HepG2 (cell line): Measurements from ENCODE around the gene THOC6. TPM values are rescaled to one million over a fixed set of nuclear protein-coding genes. Genes with fewer than 3 reads are reported as not detected.

Source experiments
- ATAC-seq: fragments of 200-7000 bp; cut with Tn5 transposase; 3 replicates; pipeline ENCODE4 v1.9.1; 2020; ENCODE audit warnings: mild to moderate bottlenecking, moderate library complexity
- BruUV-seq: library from RNA; stranded (reverse); fragments of 400-500 nt; replicated peaks from 2 replicates; lab custom pipeline; 2021; lab: Mats Ljungman, UMichigan
- CTCF ChIA-PET: fragments of 300-600 bp; formaldehyde crosslinking; extraction: SDS; loops from one replicate; lab custom pipeline; 2021; ENCODE audit warnings: low total read pairs, inconsistent platforms, low intra/inter-chr PET ratio; lab: Yijun Ruan, JAX
- POLR2A ChIA-PET: fragments of 350-600 bp; sonication (Branson Sonifier 250); formaldehyde crosslinking; loops from one replicate; lab custom pipeline; 2020; ENCODE audit warnings: antibody characterized with exemption, inconsistent platforms; lab: Yijun Ruan, JAX
- DNase-seq: peaks from one replicate; pipeline ENCODE4 v3.0.0-alpha.2; 2015; ENCODE audit warnings: low spot score
- FAIRE-seq: peaks from 3 replicates; lab custom pipeline; 2011; peaks lifted over from hg19 to GRCh38; lab: Jason Lieb, UNC
- H2AFZ ChIP-seq: one replicate; pipeline ENCODE4 v1.6.1; 2011; ENCODE audit warnings: low read length, inconsistent platforms
- H3K27ac ChIP-seq: fragments of 300-600 bp; 3 replicates; pipeline ENCODE4 v1.8.0; 2011; ENCODE audit warnings: mixed run types, mild to moderate bottlenecking, mixed read lengths, low read length, inconsistent platforms; ENCODE audit not compliant: insufficient read depth; ENCODE audit errors: extremely low read length
- H3K27me3 ChIP-seq, 2 experiments: fragments of 200-600 bp in 1 of 2; 2 replicates in 1 of 2; 3 replicates in 1 of 2; pipeline versions ENCODE4 v1.6.0 to v1.8.0; 2011; ENCODE audit warnings: low read length in 2 of 2, mild to moderate bottlenecking in 2 of 2, moderate library complexity in 2 of 2, inconsistent platforms in 1 of 2; ENCODE audit not compliant: insufficient read depth in 2 of 2, control insufficient read depth in 1 of 2
- H3K36me3 ChIP-seq, 2 experiments: fragments of 200-600 bp in 1 of 2; replicated peaks in 1 of 2; 2 replicates in 1 of 2; 3 replicates in 1 of 2; pipeline versions ENCODE4 v1.5.1 to v1.8.0; 2011; ENCODE audit warnings: low read length in 2 of 2, inconsistent platforms in 1 of 2; ENCODE audit not compliant: insufficient read depth in 2 of 2, control insufficient read depth in 1 of 2
- H3K4me1 ChIP-seq: 2 replicates; pipeline ENCODE4 v1.5.1; 2012; ENCODE audit warnings: low read length, inconsistent platforms; ENCODE audit not compliant: insufficient read depth
- H3K4me2 ChIP-seq: 2 replicates; pipeline ENCODE4 v1.6.0; 2011; ENCODE audit warnings: low read depth, low read length, inconsistent platforms
- H3K4me3 ChIP-seq, 3 experiments: fragments of 200-600 bp in 1 of 3; sonication (generic), shearing (Covaris generic) in 1 of 3; replicated peaks in 1 of 3; 2 replicates each; pipeline ENCODE4 v1.5.1; 2011 to 2016; ENCODE audit warnings: low read length in 3 of 3, inconsistent platforms in 2 of 3, low read depth in 2 of 3, mild to moderate bottlenecking in 2 of 3, control low read depth in 1 of 3, mixed read lengths in 1 of 3; ENCODE audit not compliant: insufficient read depth in 1 of 3
- H3K79me2 ChIP-seq: one replicate; pipeline ENCODE4 v1.6.1; 2011; ENCODE audit warnings: low read length, inconsistent platforms; ENCODE audit not compliant: insufficient read depth
- H3K9ac ChIP-seq: 2 replicates; pipeline ENCODE4 v1.6.0; 2011; ENCODE audit warnings: mild to moderate bottlenecking, low read depth, low read length, inconsistent platforms; ENCODE audit not compliant: insufficient read depth
- H3K9me3 ChIP-seq: 2 replicates; pipeline ENCODE4 v1.5.1; 2012; ENCODE audit warnings: mild to moderate bottlenecking, low read length
- H4K20me1 ChIP-seq: 2 replicates; pipeline ENCODE4 v1.6.0; 2011; ENCODE audit warnings: inconsistent platforms, mild to moderate bottlenecking, low read length, moderate library complexity; ENCODE audit not compliant: insufficient read depth
- CHCHD3 ChIP-seq: sonication (generic); formaldehyde crosslinking; IDR thresholded peaks from 2 replicates; pipeline ENCODE4 v1.8.0; 2022; ENCODE audit warnings: mild to moderate bottlenecking, missing genetic modification reagents, moderate library complexity
- FLYWCH1 ChIP-seq: sonication (generic); formaldehyde crosslinking; IDR thresholded peaks from 2 replicates; pipeline ENCODE4 v1.8.1; 2023; ENCODE audit warnings: mild to moderate bottlenecking, missing genetic modification reagents
- GPN1 ChIP-seq: sonication (generic); formaldehyde crosslinking; IDR thresholded peaks from 2 replicates; pipeline ENCODE4 v1.5.1; 2020; ENCODE audit warnings: missing genetic modification reagents, borderline replicate concordance
- PHF21A ChIP-seq: sonication (generic); formaldehyde crosslinking; IDR thresholded peaks from 2 replicates; pipeline ENCODE4 v1.5.0; 2020; ENCODE audit warnings: mild to moderate bottlenecking, missing genetic modification reagents
- PRPF4 ChIP-seq: fragments of 200-400 bp; formaldehyde crosslinking; IDR thresholded peaks from 2 replicates; pipeline ENCODE4 v1.6.1; 2016; ENCODE audit warnings: low read length, low read depth; ENCODE audit not compliant: poor library complexity, severe bottlenecking
- SATB2 ChIP-seq: sonication (generic); formaldehyde crosslinking; IDR thresholded peaks from 2 replicates; pipeline ENCODE4 v1.5.0; 2020; ENCODE audit warnings: missing genetic modification reagents
- TEAD2 ChIP-seq: sonication (generic); formaldehyde crosslinking; IDR thresholded peaks from 2 replicates; pipeline ENCODE4 v1.9.0; 2021; ENCODE audit warnings: missing genetic modification reagents
- TGIF2 ChIP-seq: IDR thresholded peaks from 2 replicates; pipeline ENCODE4 v1.6.1; 2016; ENCODE audit warnings: control low read depth, missing compliant biosample characterization
- TMF1 ChIP-seq: sonication (generic); formaldehyde crosslinking; IDR thresholded peaks from 2 replicates; pipeline ENCODE4 v1.8.1; 2022; ENCODE audit warnings: low read depth, missing genetic modification reagents
- YY1 ChIP-seq: IDR thresholded peaks from 2 replicates; pipeline ENCODE4 v1.6.1; 2011; ENCODE audit warnings: low read length, low read depth, moderate library complexity, mild to moderate bottlenecking; ENCODE audit not compliant: insufficient read depth, insufficient replicate concordance
- ZNF143 ChIP-seq: sonication (generic); formaldehyde crosslinking; IDR thresholded peaks from 2 replicates; pipeline ENCODE4 v1.4.0; 2020; ENCODE audit warnings: missing genetic modification reagents
- ZNF230 ChIP-seq: sonication (generic); formaldehyde crosslinking; IDR thresholded peaks from 2 replicates; pipeline ENCODE4 v1.4.0; 2020; ENCODE audit warnings: mild to moderate bottlenecking, missing genetic modification reagents
- ZNF280D ChIP-seq: sonication (generic); formaldehyde crosslinking; IDR thresholded peaks from 2 replicates; pipeline ENCODE4 v1.5.1; 2020; ENCODE audit warnings: mild to moderate bottlenecking, missing genetic modification reagents
- ZNF317 ChIP-seq: sonication (generic); formaldehyde crosslinking; IDR thresholded peaks from 2 replicates; pipeline ENCODE4 v1.5.0; 2020; ENCODE audit warnings: mild to moderate bottlenecking, missing genetic modification reagents
- ZNF574 ChIP-seq: sonication (generic); formaldehyde crosslinking; IDR thresholded peaks from 2 replicates; pipeline ENCODE4 v1.4.0; 2020; ENCODE audit warnings: missing genetic modification reagents
- WGBS: methylation state at CpG from one replicate; pipeline ENCODE4 v1.1.6; 2017; ENCODE audit warnings: low lambda C conversion rate; 5-methylcytosine and 5-hydroxymethylcytosine counted together
- in situ Hi-C: cut with HindIII; loops from 2 replicates; pipeline ENCODE4 v1.10.0; 2017; ENCODE audit warnings: low pct_unique_long_range_greater_than_20kb; ENCODE audit not compliant: extremely low pct_ligation_motif_present
- intact Hi-C: fragments of 100-400 bp; cut with micrococcal nuclease; formaldehyde crosslinking; loops from one replicate; pipeline ENCODE4 v1.10.0; 2022; ENCODE audit not compliant: unreplicated experiment
- polyA plus RNA-seq, 8 experiments: library from polyadenylated mRNA; depleted of rRNA in 3 of 8; stranded (reverse) in 7 of 8; unstranded in 1 of 8; fragments of >200 nt; fragmentation: Illumina TruSeq in 4 of 8; extraction: Trizol in 4 of 8; gene quantifications; 2 replicates each; pipeline versions ENCODE4 v1.2.1 to v1.2.3, GENCODE V29; 2011 to 2016; ENCODE audit warnings: low read depth in 4 of 8, missing spikeins in 1 of 8, mixed read lengths in 1 of 8; ENCODE audit not compliant: insufficient read depth in 1 of 8
- total RNA-seq, 5 experiments: library from RNA; depleted of rRNA; stranded (reverse); fragments of >200 nt; fragmentation: Illumina TruSeq; extraction: Trizol; gene quantifications; 2 replicates each; pipeline ENCODE4 v1.2.3, GENCODE V29; 2016; ENCODE audit warnings: low read depth in 1 of 5

Gene THOC6
- total and polyA plus RNA-seq, 2 of the 13 experiments (the other 11 are each of a cell fraction or from before 2014, with no cell fraction given), result 32.1 to 37.0 TPM

DNA sequence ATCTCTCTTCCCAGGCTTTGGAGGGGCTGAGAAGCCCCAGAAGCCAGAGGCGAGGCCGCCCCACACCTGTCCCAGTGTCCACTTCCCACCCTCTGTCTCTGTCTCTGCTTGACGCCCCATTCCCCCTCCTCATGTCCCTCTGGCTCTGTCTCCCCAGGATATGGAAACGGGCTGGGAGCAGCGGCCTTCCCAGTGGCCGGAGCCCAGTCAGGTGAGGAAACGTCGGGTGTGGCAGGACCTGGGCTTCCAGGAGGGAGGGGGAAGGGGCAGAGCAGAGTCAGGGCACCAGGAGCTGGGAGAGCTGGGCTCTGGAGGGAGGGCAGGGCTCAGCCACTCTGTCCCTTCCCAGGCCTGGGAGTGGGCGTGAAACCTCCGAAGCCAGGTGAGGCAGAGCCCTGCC, 32.9 kb upstream of the THOC6 start:
- H3K27ac ChIP-seq, result no peak overlapping the region
- intact Hi-C loops, result no loop called here

DNA sequence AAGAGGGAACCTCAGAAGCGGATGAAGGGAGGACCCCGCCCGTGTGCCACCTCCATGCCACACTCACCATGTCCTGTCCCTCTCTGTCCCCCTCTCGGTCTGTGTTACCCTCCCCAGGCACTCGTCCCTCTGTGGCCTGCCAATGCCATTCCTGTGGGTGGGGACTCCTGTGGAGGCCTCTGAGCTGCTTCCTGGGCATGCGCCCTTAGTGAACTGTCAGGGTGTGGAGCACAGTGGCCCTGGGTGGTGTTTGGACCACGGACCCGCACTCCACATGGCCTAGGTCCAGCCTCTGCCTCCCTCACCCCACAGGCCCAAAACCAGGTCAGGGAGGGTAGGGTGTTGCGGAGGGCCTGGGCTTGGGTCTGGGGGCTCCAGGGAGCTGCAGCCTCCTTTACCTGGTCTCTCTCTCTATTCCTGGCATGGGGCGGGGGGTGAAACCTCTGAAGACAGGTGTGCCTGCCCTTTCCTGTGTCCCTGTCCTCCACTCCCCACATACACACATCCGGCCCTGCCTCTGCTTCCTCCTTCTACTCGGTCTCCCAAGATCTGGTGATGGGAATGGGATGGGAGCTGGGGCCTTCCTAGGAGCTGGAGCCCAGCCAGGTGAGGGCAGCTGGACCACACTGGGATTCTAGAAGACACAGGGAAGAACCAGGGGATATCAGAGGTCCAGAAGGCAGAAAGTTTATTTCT, 32.1 kb upstream of the THOC6 start:
- BruUV-seq, result no TSS peak
- TF ChIP-seq CHCHD3 (CRISPR knock-in tag) (no peak), TMF1 (no peak), TEAD2 (CRISPR knock-in tag) (no peak), ZNF280D (CRISPR knock-in tag) (no peak), ZNF317 (CRISPR knock-in tag) (no peak), TGIF2 (CRISPR knock-in tag) (no peak), ZNF574 (CRISPR knock-in tag) (no peak), YY1 (no peak), SATB2 (CRISPR knock-in tag) (no peak), GPN1 (CRISPR knock-in tag) (no peak), PHF21A (no peak)

More for the DNA sequence above, 32.9 kb upstream of the THOC6 start:
- FAIRE-seq (no peak), DNase-seq (no peak), ATAC-seq (no peak)
- in situ Hi-C loops, result no loop called here
- no peaks in the 10 kb centered on the region for H3K9me3 ChIP-seq
- CTCF ChIA-PET, result no interaction called here
- 12% methylated on average over 6 of the region's 10 CpGs for WGBS
- no peaks in the 10 kb centered on the region for H3K79me2 ChIP-seq
- H3K36me3 ChIP-seq, result no peaks in the 10 kb centered on the region
- peaks cover 15 to 45% of the 10 kb centered on the region in 2 experiments; a peak in 4 of 5 replicates for H3K27me3 ChIP-seq
- H3K4me1 ChIP-seq, result peaks cover 16% of the 10 kb centered on the region; the same call in 1 of the 2 replicates
- H3K9ac ChIP-seq, result no peak overlapping the region
- no peak overlapping the region for H3K4me3 ChIP-seq
- POLR2A ChIA-PET, result interaction anchor here (1.5 kb wide), 1 partner anchor 10 kb away, joined by 6 read pairs; the partner anchor contains the start of gene PKMYT1
- no peaks in the 10 kb centered on the region for H4K20me1 ChIP-seq
- H3K4me2 ChIP-seq, result no peak overlapping the region
- no TSS peak for BruUV-seq
- no peak for TF ChIP-seq ZNF143 (CRISPR knock-in tag)
- TF ChIP-seq FLYWCH1 (CRISPR knock-in tag), result no peak
- no peak for TF ChIP-seq PRPF4
- no peak for TF ChIP-seq ZNF230
- no peak overlapping the region for H2AFZ ChIP-seq

More for the DNA sequence above, 32.1 kb upstream of the THOC6 start:
- H3K9me3 ChIP-seq, result no peaks in the 10 kb centered on the region
- H3K4me3 ChIP-seq, result no peak overlapping the region
- H3K36me3 ChIP-seq, result no peaks in the 10 kb centered on the region
- peak; percentile 27 for ATAC-seq
- no peaks in the 10 kb centered on the region for H4K20me1 ChIP-seq
- H3K4me2 ChIP-seq, result no peak overlapping the region
- 67% methylated on average over 7 of the region's 12 CpGs for WGBS
- FAIRE-seq, result no peak
- no peaks in the 10 kb centered on the region for H3K79me2 ChIP-seq
- CTCF ChIA-PET, result no interaction called here
- POLR2A ChIA-PET, result interaction anchor here (1.5 kb wide), 1 partner anchor 11 kb away, joined by 6 read pairs; the partner anchor contains the start of gene PKMYT1
- in situ Hi-C loops (no loop called here), intact Hi-C loops (no loop called here)
- no peak overlapping the region for H2AFZ ChIP-seq
- no peak for DNase-seq
- peaks cover 16% of the 10 kb centered on the region; the same call in 1 of the 2 replicates for H3K4me1 ChIP-seq
- no peak overlapping the region for H3K9ac ChIP-seq
- H3K27me3 ChIP-seq, result peaks cover 11 to 37% of the 10 kb centered on the region in 2 experiments; a peak in 4 of 5 replicates
- H3K27ac ChIP-seq, result no peak overlapping the region
